ENCODE results near the gene DHX36. TPM values are rescaled to one million over a fixed set of nuclear protein-coding genes. Genes with fewer than 3 reads are reported as not detected.

DHX36 gene
- polyA plus RNA-seq, 3 donors, result 4.7 to 31.5 (median 5.7) TPM

- no CpG with 5 or more reads among the region's 6 CpGs for WGBS (ENCODE audit: insufficient coverage)
- no peaks in the 10 kb centered on the region for H3K79me2 ChIP-seq (ENCODE audit: insufficient read depth, low read length)
Measured at GRCh38 chr3:154240235-154240634, 84.1 kb downstream of the DHX36 start.

GRCh38 chr3:154236331-154236730, 88.0 kb downstream of the DHX36 start:
- Histone ChIP-seq H3K9ac (ENCODE audit: insufficient read depth, low read length, poor library complexity, severe bottlenecking) (no peak overlapping the region), H3K27me3 (ENCODE audit: control insufficient read depth in 2 of 2, insufficient read depth in 2 of 2, low read length in 2 of 2) (no peaks in the 10 kb centered on the region), H3K9me3 (replicated peaks in 1 of 2; ENCODE audit: control insufficient read depth in 1 of 2, insufficient read depth in 1 of 2, low read length in 2 of 2) (no peaks in the 10 kb centered on the region), H3K4me1 (ENCODE audit: control insufficient read depth in 1 of 2, insufficient read depth in 2 of 2, low read length in 2 of 2) (no peaks in the 10 kb centered on the region), H2AFZ (ENCODE audit: insufficient read depth, low read depth, low read length, poor library complexity, severe bottlenecking) (no peak overlapping the region), H3K79me2 (ENCODE audit: insufficient read depth, low read length) (no peaks in the 10 kb centered on the region), H3K27ac (ENCODE audit: low read depth in 1 of 2, low read length in 2 of 2) (no peak overlapping the region), H3K36me3 (replicated peaks in 1 of 2; ENCODE audit: control insufficient read depth in 1 of 2, insufficient read depth in 2 of 2, low read length in 2 of 2) (no peaks in the 10 kb centered on the region), H3K4me2 (replicated peaks; ENCODE audit: extremely low read depth, low read length, poor library complexity, severe bottlenecking) (no peak overlapping the region), H4K20me1 (ENCODE audit: insufficient read depth, low read length) (no peaks in the 10 kb centered on the region), H3K4me3 (replicated peaks in 1 of 3; ENCODE audit: low read depth in 2 of 3, low read length in 3 of 3) (no peak overlapping the region)
- WGBS (ENCODE audit: insufficient coverage), result no CpG with 5 or more reads among the region's 3 CpGs
- TF ChIP-seq CTCF (IDR thresholded peaks at IDR 0.05), result no peak
- H3K27ac Mint-ChIP-seq, result no peak overlapping the region
- H3K36me3 Mint-ChIP-seq, result no peaks in the 10 kb centered on the region
- H3K4me3 Mint-ChIP-seq, result no peak overlapping the region
- peaks cover 4% of the 10 kb centered on the region for H3K4me1 Mint-ChIP-seq
- intact Hi-C loops (cut with micrococcal nuclease), result no loop called here
- peaks cover 0 to 2% (median 1%) of the 10 kb centered on the region in 3 donors for H3K27me3 Mint-ChIP-seq (ENCODE audit: low read depth in 3 of 3)
- no peaks in the 10 kb centered on the region for H3K9me3 Mint-ChIP-seq
- DNase-seq, result no peak

More at GRCh38 chr3:154240235-154240634, 84.1 kb downstream of the DHX36 start:
- H3K4me2 ChIP-seq (replicated peaks; ENCODE audit: extremely low read depth, low read length, poor library complexity, severe bottlenecking), result no peak overlapping the region
- H3K9ac ChIP-seq (ENCODE audit: insufficient read depth, low read length, poor library complexity, severe bottlenecking), result no peak overlapping the region
- intact Hi-C loops (cut with micrococcal nuclease), result no loop called here
- no peak for TF ChIP-seq CTCF (IDR thresholded peaks at IDR 0.05)
- H3K36me3 ChIP-seq (replicated peaks in 1 of 2; ENCODE audit: control insufficient read depth in 1 of 2, insufficient read depth in 2 of 2, low read length in 2 of 2), result no peaks in the 10 kb centered on the region
- H3K4me1 Mint-ChIP-seq, result peaks cover 5% of the 10 kb centered on the region
- H3K27ac ChIP-seq (ENCODE audit: low read depth in 1 of 2, low read length in 2 of 2), result no peak overlapping the region
- no peak overlapping the region for H3K4me3 ChIP-seq (replicated peaks in 1 of 3; ENCODE audit: low read depth in 2 of 3, low read length in 3 of 3)
- H3K4me1 ChIP-seq (ENCODE audit: control insufficient read depth in 1 of 2, insufficient read depth in 2 of 2, low read length in 2 of 2), result no peaks in the 10 kb centered on the region
- no peak overlapping the region for H3K27ac Mint-ChIP-seq
- no peaks in the 10 kb centered on the region for H3K9me3 ChIP-seq (replicated peaks in 1 of 2; ENCODE audit: control insufficient read depth in 1 of 2, insufficient read depth in 1 of 2, low read length in 2 of 2)
- no peak for DNase-seq
- no peaks in the 10 kb centered on the region for H3K27me3 ChIP-seq (ENCODE audit: control insufficient read depth in 2 of 2, insufficient read depth in 2 of 2, low read length in 2 of 2)
- H4K20me1 ChIP-seq (ENCODE audit: insufficient read depth, low read length), result no peaks in the 10 kb centered on the region
- peaks cover 0 to 1% (median 0%) of the 10 kb centered on the region in 3 donors for H3K27me3 Mint-ChIP-seq (ENCODE audit: low read depth in 3 of 3)
- no peaks in the 10 kb centered on the region for H3K36me3 Mint-ChIP-seq
- H2AFZ ChIP-seq (ENCODE audit: insufficient read depth, low read depth, low read length, poor library complexity, severe bottlenecking), result no peak overlapping the region
- no peak overlapping the region for H3K4me3 Mint-ChIP-seq
- H3K9me3 Mint-ChIP-seq, result no peaks in the 10 kb centered on the region

All from CD14-positive monocyte (primary cell).